ENCODE results near the gene SPARCL1.

SPARCL1 gene

DNA sequence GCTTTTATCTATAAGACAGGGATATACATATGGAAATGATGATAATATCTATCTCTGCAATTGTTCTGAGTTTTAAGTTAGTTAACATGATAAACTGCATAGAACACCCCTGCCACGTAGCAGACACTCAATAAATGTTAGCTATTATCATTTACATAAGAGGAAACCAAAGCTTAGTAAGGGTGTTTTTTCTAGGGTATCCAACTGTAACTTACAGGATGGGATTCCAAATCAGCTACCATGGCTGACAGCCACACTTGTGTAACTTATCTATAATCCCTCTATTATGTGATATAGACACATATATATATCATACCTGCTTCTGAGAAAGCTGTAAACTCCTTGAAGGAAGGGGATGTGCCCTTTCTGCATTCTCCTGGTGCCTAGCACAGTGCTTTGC is 1.1 kb upstream of the SPARCL1 start:
- no peaks in the 10 kb centered on the region for H3K27me3 Mint-ChIP-seq
- no peak for ATAC-seq (replicated peaks)
- H3K27ac Mint-ChIP-seq, result no peak overlapping the region

DNA sequence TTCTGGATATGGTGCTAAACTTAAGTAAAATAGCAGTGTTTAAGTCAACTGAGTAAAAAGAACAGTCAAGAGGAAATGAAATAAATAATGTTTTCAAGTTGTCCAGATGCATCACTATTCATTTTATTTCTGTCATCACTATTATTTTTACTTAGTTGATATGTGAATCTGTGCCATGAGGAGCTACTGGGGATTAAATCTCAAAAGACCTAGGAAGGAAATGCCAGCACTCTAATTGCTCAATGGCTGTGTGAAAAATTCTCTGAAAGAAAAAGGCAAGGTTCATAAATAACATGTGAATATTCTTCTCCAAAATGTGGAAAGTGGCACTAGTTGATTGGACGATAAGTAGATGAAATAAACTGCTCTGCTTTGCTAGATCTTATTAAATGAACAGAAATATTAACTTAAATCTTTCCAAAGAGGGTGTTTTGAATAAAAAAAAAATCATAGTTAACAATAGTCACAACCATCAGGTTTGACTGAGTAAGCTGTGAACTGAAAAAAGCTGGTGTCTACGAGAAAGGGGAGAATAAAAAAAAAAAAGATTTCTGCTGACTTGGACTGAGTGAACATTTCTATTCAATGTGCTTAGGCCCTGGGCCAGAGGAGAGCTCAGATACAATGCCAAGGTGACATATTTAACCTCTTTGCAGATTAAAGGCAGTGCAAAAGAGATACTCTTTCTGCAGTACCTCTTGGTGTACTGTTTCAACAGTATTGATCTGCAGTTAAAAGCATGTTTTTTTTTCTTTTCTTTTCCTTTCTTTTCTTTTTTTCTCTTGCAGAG is 1.6 kb downstream of the SPARCL1 start:
- peaks cover 0 to 6% of the 10 kb centered on the region in 2 donors for H3K4me1 Mint-ChIP-seq
- H3K36me3 Mint-ChIP-seq, result peaks cover 0 to 7% of the 10 kb centered on the region in 2 donors
- H3K27ac Mint-ChIP-seq, result no peak overlapping the region
- peaks cover 0 to 16% of the 10 kb centered on the region in 2 donors for H3K9me3 Mint-ChIP-seq
- H3K27me3 Mint-ChIP-seq, result no peaks in the 10 kb centered on the region
- no peak overlapping the region for H3K4me3 Mint-ChIP-seq
- DNase-seq (no peak), ATAC-seq (replicated peaks) (no peak)

More for the DNA sequence above, 1.1 kb upstream of the SPARCL1 start:
- Mint-ChIP-seq H3K4me3 (no peak overlapping the region), H3K36me3 (no peaks in the 10 kb centered on the region), H3K4me1 (peaks cover 0 to 6% of the 10 kb centered on the region in 2 donors), H3K9me3 (peaks cover 0 to 4% of the 10 kb centered on the region in 2 donors)
- no peak for DNase-seq

DNA sequence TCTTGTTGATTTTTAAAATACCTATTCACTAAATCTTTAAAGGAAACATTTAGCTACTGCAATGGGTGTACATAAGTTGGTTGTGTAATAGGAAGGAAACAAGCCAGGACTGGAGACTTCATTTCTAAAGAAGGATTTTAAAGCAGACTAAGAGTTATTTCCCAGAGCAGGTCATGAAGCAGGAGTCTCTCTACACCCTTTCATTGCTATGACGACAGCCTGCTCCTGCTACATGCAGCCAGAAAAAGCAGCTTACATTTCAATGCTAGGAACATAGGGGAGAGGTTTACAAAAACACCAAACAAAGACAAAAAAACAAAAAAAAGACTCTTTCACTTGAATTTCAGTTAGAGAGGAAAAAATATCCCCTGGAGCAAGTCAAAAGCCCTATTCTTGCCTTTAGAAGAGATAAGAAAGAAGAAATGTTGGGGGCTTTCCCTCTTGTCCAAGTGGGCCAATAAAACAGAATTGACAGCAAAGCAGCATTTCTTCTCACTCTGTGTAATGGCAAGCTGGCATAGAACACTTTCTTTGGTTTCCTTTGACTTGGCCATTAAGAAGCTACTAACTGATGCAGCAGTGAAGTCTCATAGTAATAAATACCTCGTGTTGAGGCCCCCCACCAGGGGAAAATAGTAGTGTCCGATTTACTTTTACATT is 3.4 kb downstream of the SPARCL1 start:
- H3K4me3 Mint-ChIP-seq, result no peak overlapping the region
- no peak for ATAC-seq (replicated peaks)
- H3K36me3 Mint-ChIP-seq, result peaks cover 0 to 10% of the 10 kb centered on the region in 2 donors
- peaks cover 1 to 12% of the 10 kb centered on the region in 2 donors for H3K4me1 Mint-ChIP-seq
- H3K27ac Mint-ChIP-seq, result no peak overlapping the region
- H3K9me3 Mint-ChIP-seq, result peaks cover 0 to 16% of the 10 kb centered on the region in 2 donors
- H3K27me3 Mint-ChIP-seq, result no peaks in the 10 kb centered on the region
- DNase-seq, result no peak

DNA sequence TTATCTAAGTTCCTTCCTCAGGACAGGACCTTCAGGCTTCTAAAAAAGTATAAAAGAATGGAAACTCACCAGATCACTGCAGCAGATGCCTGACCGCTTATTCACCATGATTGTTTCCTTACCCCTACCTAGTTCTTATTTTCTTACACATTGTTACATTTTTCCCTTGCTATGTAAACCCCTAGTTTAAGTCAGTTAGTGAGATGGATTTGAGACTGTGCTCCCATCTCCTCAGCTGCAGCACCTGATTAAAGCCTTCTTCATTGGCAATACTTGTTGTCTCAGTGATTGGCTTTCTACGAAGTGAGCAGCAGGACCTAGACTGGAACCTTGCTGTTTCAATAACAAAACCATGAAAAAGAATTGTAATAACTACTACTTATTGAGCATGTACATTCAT is 4.7 kb downstream of the SPARCL1 start:
- no peak for ATAC-seq (replicated peaks)
- peaks cover 0 to 16% of the 10 kb centered on the region in 2 donors for H3K9me3 Mint-ChIP-seq
- peaks cover 0 to 10% of the 10 kb centered on the region in 2 donors for H3K36me3 Mint-ChIP-seq
- H3K27me3 Mint-ChIP-seq, result no peaks in the 10 kb centered on the region
- H3K4me1 Mint-ChIP-seq, result peaks cover 1 to 12% of the 10 kb centered on the region in 2 donors
- no peak overlapping the region for H3K4me3 Mint-ChIP-seq
- H3K27ac Mint-ChIP-seq, result no peak overlapping the region
- DNase-seq, result no peak

GRCh38 chr4:87523307-87523706 is 5.9 kb downstream of the SPARCL1 start:
- no peaks in the 10 kb centered on the region for H3K27me3 Mint-ChIP-seq
- peaks cover 0 to 16% of the 10 kb centered on the region in 2 donors for H3K9me3 Mint-ChIP-seq
- peaks cover 1 to 12% of the 10 kb centered on the region in 2 donors for H3K4me1 Mint-ChIP-seq
- no peak overlapping the region for H3K27ac Mint-ChIP-seq
- H3K36me3 Mint-ChIP-seq, result peaks cover 0 to 10% of the 10 kb centered on the region in 2 donors
- ATAC-seq (replicated peaks) (no peak), DNase-seq (no peak)
- no peak overlapping the region for H3K4me3 Mint-ChIP-seq

DNA sequence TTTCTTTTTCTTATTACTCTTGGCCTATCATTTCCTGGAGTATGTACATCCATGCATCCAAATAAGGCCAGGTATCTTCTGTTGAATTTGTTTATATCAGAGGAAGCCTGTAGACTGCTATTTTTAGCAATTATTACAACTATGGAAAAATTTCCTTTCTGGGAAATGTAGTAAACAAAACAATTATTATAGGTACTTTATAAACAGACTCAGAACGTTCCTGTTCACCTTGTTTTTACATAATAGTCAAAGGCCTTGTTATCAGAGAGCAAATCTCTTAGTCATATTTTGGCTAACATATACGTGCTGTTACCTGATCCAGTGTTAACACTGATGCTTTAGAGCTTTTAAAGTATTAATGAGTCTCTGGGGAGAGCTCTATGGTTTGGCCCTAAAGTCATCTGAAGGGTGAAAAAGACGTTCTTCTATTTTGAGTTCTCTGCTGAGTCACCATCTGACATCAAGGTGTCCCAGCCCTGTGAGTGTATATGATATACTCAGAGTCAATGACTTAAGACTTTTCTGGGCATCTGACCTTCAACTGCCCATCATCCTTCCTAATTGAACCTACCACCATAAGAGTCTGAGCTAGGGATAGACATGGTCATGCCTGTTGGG is 7.3 kb downstream of the SPARCL1 start:
- peaks cover 1 to 6% of the 10 kb centered on the region in 2 donors for H3K4me1 Mint-ChIP-seq
- no peak for ATAC-seq (replicated peaks)
- DNase-seq, result no peak

GRCh38 chr4:87521319-87521718 is 7.9 kb downstream of the SPARCL1 start:
- H3K4me1 Mint-ChIP-seq, result peaks cover 1 to 6% of the 10 kb centered on the region in 2 donors
- H3K27me3 Mint-ChIP-seq, result no peaks in the 10 kb centered on the region
- H3K4me3 Mint-ChIP-seq, result no peak overlapping the region
- H3K27ac Mint-ChIP-seq, result no peak overlapping the region
- DNase-seq (no peak), ATAC-seq (replicated peaks) (no peak)
- peaks cover 0 to 10% of the 10 kb centered on the region in 2 donors for H3K36me3 Mint-ChIP-seq
- peaks cover 0 to 16% of the 10 kb centered on the region in 2 donors for H3K9me3 Mint-ChIP-seq

More for the DNA sequence above, 7.3 kb downstream of the SPARCL1 start:
- Mint-ChIP-seq H3K27me3 (no peaks in the 10 kb centered on the region), H3K36me3 (peaks cover 0 to 10% of the 10 kb centered on the region in 2 donors), H3K27ac (no peak overlapping the region), H3K9me3 (peaks cover 0 to 16% of the 10 kb centered on the region in 2 donors), H3K4me3 (no peak overlapping the region)

GRCh38 chr4:87517621-87518020 is 11.6 kb downstream of the SPARCL1 start:
- no peak overlapping the region for H3K27ac Mint-ChIP-seq
- peaks cover 0 to 3% of the 10 kb centered on the region in 2 donors for H3K36me3 Mint-ChIP-seq
- H3K4me1 Mint-ChIP-seq, result peaks cover 1 to 6% of the 10 kb centered on the region in 2 donors
- no peak overlapping the region for H3K4me3 Mint-ChIP-seq
- no peaks in the 10 kb centered on the region for H3K9me3 Mint-ChIP-seq
- ATAC-seq (replicated peaks), result no peak
- DNase-seq, result no peak
- H3K27me3 Mint-ChIP-seq, result no peaks in the 10 kb centered on the region

- no peak overlapping the region for H3K27ac Mint-ChIP-seq
- no peaks in the 10 kb centered on the region for H3K27me3 Mint-ChIP-seq
- no peaks in the 10 kb centered on the region for H3K36me3 Mint-ChIP-seq
- H3K4me3 Mint-ChIP-seq, result no peak overlapping the region
- H3K9me3 Mint-ChIP-seq, result no peaks in the 10 kb centered on the region
- DNase-seq (no peak), ATAC-seq (replicated peaks) (no peak)
- peaks cover 1 to 6% of the 10 kb centered on the region in 2 donors for H3K4me1 Mint-ChIP-seq
Measured at GRCh38 chr4:87516683-87517082, 12.5 kb downstream of the SPARCL1 start.

DNA sequence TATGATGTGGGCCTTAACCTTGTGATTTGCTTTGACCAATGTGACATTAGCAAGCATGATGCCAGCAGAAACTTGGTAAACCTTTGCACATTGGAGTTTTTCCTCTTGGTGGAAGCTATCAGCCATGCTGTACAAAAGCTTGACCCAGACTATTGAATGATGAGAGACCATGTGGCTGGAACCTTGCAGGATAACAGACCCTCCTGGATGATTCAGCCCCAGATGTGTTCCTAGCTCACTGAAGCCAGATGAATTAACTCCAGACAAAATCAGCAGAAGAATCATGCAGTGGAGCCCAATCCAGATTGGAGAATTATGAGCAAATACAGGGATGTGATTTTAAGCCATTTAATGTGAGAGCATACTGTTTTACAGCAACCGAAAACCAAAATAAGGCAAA is 16.8 kb downstream of the SPARCL1 start:
- peaks cover 0 to 4% of the 10 kb centered on the region in 2 donors for H3K36me3 Mint-ChIP-seq
- H3K27ac Mint-ChIP-seq, result no peak overlapping the region
- no peaks in the 10 kb centered on the region for H3K9me3 Mint-ChIP-seq
- H3K4me3 Mint-ChIP-seq, result no peak overlapping the region
- H3K27me3 Mint-ChIP-seq, result no peaks in the 10 kb centered on the region
- ATAC-seq (replicated peaks) (no peak), DNase-seq (no peak)
- H3K4me1 Mint-ChIP-seq, result peaks cover 0 to 5% of the 10 kb centered on the region in 2 donors

DNA sequence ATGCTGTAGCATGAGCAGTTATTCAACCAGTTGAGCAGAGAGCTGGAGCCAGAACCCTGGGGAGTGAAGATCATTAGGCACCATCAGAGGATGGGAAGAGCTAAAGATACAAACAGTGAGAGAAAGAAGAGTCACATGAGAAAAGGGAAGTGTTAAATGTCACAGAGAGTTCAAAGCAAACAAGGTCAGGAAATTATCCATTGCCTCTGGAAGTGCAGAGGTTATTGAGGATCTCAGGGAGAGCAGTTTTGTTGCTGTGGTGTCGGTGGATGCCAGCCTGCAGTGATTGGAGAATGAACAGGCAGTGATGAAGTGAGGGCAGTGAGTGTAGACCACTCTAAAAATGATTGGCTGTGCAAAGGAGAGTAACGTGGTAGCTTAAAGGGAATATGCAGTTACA is 17.7 kb downstream of the SPARCL1 start:
- no peaks in the 10 kb centered on the region for H3K27me3 Mint-ChIP-seq
- peaks cover 0 to 4% of the 10 kb centered on the region in 2 donors for H3K36me3 Mint-ChIP-seq
- H3K9me3 Mint-ChIP-seq, result no peaks in the 10 kb centered on the region
- DNase-seq (no peak), ATAC-seq (replicated peaks) (no peak)
- H3K4me1 Mint-ChIP-seq, result peaks cover 0 to 5% of the 10 kb centered on the region in 2 donors
- H3K4me3 Mint-ChIP-seq, result no peak overlapping the region
- no peak overlapping the region for H3K27ac Mint-ChIP-seq

DNA sequence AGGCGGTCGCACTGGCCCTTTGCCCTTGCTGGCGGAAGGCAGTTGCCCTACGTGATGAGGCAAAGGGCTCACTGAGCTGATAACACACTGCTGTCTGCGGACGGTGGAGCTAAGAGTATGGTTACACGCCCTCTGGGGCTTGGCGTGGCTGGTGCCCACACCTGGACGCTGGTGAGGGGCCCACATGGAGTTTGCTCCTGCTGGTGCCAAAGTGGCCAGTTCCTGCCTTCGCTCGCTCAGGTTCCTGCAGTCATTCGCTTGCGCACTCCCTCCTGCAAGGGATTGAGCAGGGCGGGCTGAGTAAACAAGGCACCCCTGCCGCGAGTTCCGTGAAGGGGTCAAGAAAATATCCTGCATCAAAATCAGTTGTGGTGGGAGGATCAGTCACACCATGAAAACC is 18.4 kb downstream of the SPARCL1 start:
- Mint-ChIP-seq H3K36me3 (peaks cover 0 to 4% of the 10 kb centered on the region in 2 donors), H3K27ac (no peak overlapping the region), H3K9me3 (no peaks in the 10 kb centered on the region), H3K4me3 (no peak overlapping the region), H3K4me1 (peaks cover 0 to 5% of the 10 kb centered on the region in 2 donors), H3K27me3 (no peaks in the 10 kb centered on the region)
- no peak for ATAC-seq (replicated peaks)
- no peak for DNase-seq

DNA sequence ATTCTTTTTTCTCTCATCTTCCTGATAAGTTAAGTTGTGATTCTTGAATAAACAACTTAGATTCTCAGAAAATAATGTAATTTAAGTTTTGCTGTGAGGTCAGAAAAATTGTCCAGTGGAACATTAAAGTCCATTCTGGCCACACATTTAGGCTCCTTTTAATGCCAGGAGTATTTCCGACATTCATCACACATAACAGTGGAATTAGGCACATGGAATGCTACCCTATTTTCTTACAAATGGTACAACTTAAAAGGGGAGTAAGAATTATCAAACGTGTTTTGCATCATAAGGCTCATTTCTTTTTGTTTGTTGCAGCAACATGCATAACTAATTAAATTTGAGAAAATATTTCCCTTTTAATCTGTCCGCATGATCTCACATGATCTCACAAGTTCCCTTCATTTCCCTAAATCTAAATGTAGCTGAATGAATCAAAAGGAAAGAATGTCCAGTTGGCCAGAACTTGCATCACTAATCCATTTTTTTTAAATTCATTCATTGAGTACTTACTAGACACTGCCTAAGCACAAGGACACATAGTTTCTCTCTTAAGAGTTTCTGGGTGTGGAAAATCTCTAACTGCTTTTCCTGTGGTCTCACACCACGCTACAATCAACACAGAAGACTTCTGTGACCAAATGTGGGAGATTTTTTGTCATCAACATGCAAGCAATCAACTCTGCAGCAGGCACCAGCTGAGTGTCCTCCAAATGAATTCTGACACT is 22.0 kb downstream of the SPARCL1 start:
- DNase-seq (no peak), ATAC-seq (replicated peaks) (no peak)
- peaks cover 0 to 5% of the 10 kb centered on the region in 2 donors for H3K4me1 Mint-ChIP-seq
- H3K36me3 Mint-ChIP-seq, result peaks cover 0 to 4% of the 10 kb centered on the region in 2 donors
- no peak overlapping the region for H3K4me3 Mint-ChIP-seq
- no peak overlapping the region for H3K27ac Mint-ChIP-seq
- H3K9me3 Mint-ChIP-seq, result no peaks in the 10 kb centered on the region
- no peaks in the 10 kb centered on the region for H3K27me3 Mint-ChIP-seq

- ATAC-seq (replicated peaks) (no peak), DNase-seq (no peak)
- Mint-ChIP-seq H3K4me1 (no peaks in the 10 kb centered on the region), H3K27ac (no peak overlapping the region), H3K9me3 (no peaks in the 10 kb centered on the region), H3K36me3 (peaks cover 0 to 4% of the 10 kb centered on the region in 2 donors), H3K4me3 (no peak overlapping the region), H3K27me3 (no peaks in the 10 kb centered on the region)
Measured at GRCh38 chr4:87505862-87506261, 23.3 kb downstream of the SPARCL1 start.
